ENCODE results near the gene CCDC24. TPM values are rescaled to one million over a fixed set of nuclear protein-coding genes. Genes with fewer than 3 reads are reported as not detected.
A peak's percentile ranks its signal among the peaks of the same experiment; 100 is the strongest.

The CCDC24 gene
- total and polyA plus RNA-seq, 7 donors: 0.83 to 3.9 (median 1.7) TPM

- no peak for DNase-seq
- no peak for TF ChIP-seq CTCF (IDR thresholded peaks at IDR 0.05)
- H3K9me3 ChIP-seq: no peaks in the 10 kb centered on the region
- ATAC-seq: no peak
- no peaks in the 10 kb centered on the region for H3K27me3 ChIP-seq (ENCODE audit: insufficient read depth in 3 of 3, low read length in 2 of 3)
- no peak overlapping the region for H3K4me3 ChIP-seq
- H3K36me3 ChIP-seq (ENCODE audit: insufficient read depth in 1 of 2, low read depth in 1 of 2): peaks cover 0 to 33% of the 10 kb centered on the region in 2 donors
- no peak overlapping the region for H3K27ac ChIP-seq
- intact Hi-C loops (cut with DNase I): no loop called here
- H3K4me1 ChIP-seq: peaks cover 6% of the 10 kb centered on the region
- 82 to 89% (median 84%) methylated on average over 6 of the region's 6 CpGs for WGBS, 3 donors
These were observed 4.7 kb upstream of the CCDC24 start for GRCh38 chr1:43986712-43987111.

GRCh38 chr1:43987159-43987902, 4.1 kb upstream of the CCDC24 start:
- H3K4me3 ChIP-seq: no peak overlapping the region
- DNase-seq: no peak
- intact Hi-C loops (cut with DNase I): no loop called here
- WGBS, 3 donors: 81 to 86% (median 83%) methylated on average over 6 of the region's 6 CpGs
- H3K4me1 ChIP-seq: peaks cover 6% of the 10 kb centered on the region
- no peak overlapping the region for H3K27ac ChIP-seq
- H3K36me3 ChIP-seq (ENCODE audit: insufficient read depth in 1 of 2, low read depth in 1 of 2): peaks cover 0 to 32% of the 10 kb centered on the region in 2 donors
- no peak for TF ChIP-seq CTCF (IDR thresholded peaks at IDR 0.05)
- no peaks in the 10 kb centered on the region for H3K27me3 ChIP-seq (ENCODE audit: insufficient read depth in 3 of 3, low read length in 2 of 3)
- no peak for ATAC-seq
- H3K9me3 ChIP-seq: no peaks in the 10 kb centered on the region

- H3K4me1 ChIP-seq: peaks cover 6% of the 10 kb centered on the region
- no peak for ATAC-seq
- H3K4me3 ChIP-seq: peak overlapping the region; percentile 83
- no peaks in the 10 kb centered on the region for H3K9me3 ChIP-seq
- H3K36me3 ChIP-seq (ENCODE audit: insufficient read depth in 1 of 2, low read depth in 1 of 2): peaks cover 0 to 17% of the 10 kb centered on the region in 2 donors
- H3K27me3 ChIP-seq (ENCODE audit: insufficient read depth in 3 of 3, low read length in 2 of 3): no peaks in the 10 kb centered on the region
- no peak for DNase-seq
- TF ChIP-seq CTCF (IDR thresholded peaks at IDR 0.05): no peak
- WGBS, 3 donors: 68 to 74% (median 70%) methylated on average over 19 of the region's 19 CpGs
- intact Hi-C loops (cut with DNase I): no loop called here
- peak overlapping the region; percentile 63 for H3K27ac ChIP-seq
These were observed 864 bp upstream of the CCDC24 start for GRCh38 chr1:43990271-43991199.

- H3K4me3 ChIP-seq: peak overlapping the region; percentile 83
- DNase-seq (no peak), ATAC-seq (no peak)
- H3K36me3 ChIP-seq (ENCODE audit: insufficient read depth in 1 of 2, low read depth in 1 of 2): peaks cover 0 to 12% of the 10 kb centered on the region in 2 donors
- peaks cover 6% of the 10 kb centered on the region for H3K4me1 ChIP-seq
- intact Hi-C loops (cut with DNase I): no loop called here
- H3K27me3 ChIP-seq (ENCODE audit: insufficient read depth in 3 of 3, low read length in 2 of 3): no peaks in the 10 kb centered on the region
- H3K27ac ChIP-seq: peak overlapping the region; percentile 63
- H3K9me3 ChIP-seq: no peaks in the 10 kb centered on the region
- WGBS, 3 donors: 0 to 1% (median 1%) methylated on average over 10 of the region's 10 CpGs
- TF ChIP-seq CTCF (IDR thresholded peaks at IDR 0.05): no peak
These were observed 261 bp upstream of the CCDC24 start for GRCh38 chr1:43991200-43991475.

Data from psoas muscle (tissue), 8 donors.